ENCODE measurements around the gene ZNF385C. TPM values are rescaled to one million over a fixed set of nuclear protein-coding genes. Genes with fewer than 3 reads are reported as not detected.

The ZNF385C gene
- total RNA-seq, 1 donor from 2014 or later, result 0.16 TPM

DNA sequence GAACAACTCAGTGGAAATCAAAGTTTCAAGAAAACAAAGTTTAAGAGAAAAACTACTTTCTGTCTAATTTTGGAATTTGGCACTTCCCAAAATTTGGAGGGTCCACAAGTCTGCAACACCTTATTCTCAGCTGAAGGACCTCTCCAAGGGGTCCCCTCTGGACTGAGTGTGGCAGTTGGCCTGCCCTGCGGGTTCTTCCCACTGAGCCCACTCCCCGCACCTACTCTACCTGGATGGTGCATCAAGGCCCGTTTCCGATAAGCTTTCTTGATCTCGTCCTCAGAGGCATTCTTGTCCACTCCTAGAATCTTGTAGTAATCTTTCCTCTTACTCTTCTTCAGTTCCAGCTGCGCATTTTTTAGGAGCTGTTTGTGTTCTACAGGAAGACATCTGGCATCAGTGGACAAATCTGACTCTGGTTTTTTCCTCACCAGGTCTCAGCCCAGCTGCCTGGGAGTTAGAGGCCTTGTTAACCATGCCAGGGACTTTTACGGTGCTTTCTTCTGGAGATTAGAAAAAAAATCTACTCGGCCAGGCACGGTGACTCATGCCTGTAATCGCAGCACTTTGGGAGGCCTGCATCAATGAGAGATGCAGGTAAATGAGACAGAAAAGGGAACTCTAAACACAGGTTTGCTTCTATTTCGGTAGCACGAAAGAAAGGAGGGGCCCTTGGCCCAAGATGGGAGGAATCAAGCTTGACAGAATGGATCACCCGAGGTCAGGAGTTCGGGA lies 116.1 kb downstream of the ZNF385C start:
- no peak for DNase-seq (ENCODE audit: extremely low spot score, unreplicated experiment)
- Mint-ChIP-seq H3K9me3 (ENCODE audit: unreplicated experiment) (no peaks in the 10 kb centered on the region), H3K4me1 (ENCODE audit: unreplicated experiment) (no peaks in the 10 kb centered on the region), H3K27ac (ENCODE audit: unreplicated experiment) (no peak overlapping the region), H3K4me3 (ENCODE audit: unreplicated experiment) (no peak overlapping the region), H3K27me3 (ENCODE audit: unreplicated experiment) (no peaks in the 10 kb centered on the region), H3K36me3 (ENCODE audit: unreplicated experiment) (peaks cover 55% of the 10 kb centered on the region)
- TF ChIP-seq, protein P1, sequence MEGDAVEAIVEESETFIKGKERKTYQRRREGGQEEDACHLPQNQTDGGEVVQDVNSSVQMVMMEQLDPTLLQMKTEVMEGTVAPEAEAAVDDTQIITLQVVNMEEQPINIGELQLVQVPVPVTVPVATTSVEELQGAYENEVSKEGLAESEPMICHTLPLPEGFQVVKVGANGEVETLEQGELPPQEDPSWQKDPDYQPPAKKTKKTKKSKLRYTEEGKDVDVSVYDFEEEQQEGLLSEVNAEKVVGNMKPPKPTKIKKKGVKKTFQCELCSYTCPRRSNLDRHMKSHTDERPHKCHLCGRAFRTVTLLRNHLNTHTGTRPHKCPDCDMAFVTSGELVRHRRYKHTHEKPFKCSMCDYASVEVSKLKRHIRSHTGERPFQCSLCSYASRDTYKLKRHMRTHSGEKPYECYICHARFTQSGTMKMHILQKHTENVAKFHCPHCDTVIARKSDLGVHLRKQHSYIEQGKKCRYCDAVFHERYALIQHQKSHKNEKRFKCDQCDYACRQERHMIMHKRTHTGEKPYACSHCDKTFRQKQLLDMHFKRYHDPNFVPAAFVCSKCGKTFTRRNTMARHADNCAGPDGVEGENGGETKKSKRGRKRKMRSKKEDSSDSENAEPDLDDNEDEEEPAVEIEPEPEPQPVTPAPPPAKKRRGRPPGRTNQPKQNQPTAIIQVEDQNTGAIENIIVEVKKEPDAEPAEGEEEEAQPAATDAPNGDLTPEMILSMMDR (IDR thresholded peaks at IDR 0.05), result no peak

DNA sequence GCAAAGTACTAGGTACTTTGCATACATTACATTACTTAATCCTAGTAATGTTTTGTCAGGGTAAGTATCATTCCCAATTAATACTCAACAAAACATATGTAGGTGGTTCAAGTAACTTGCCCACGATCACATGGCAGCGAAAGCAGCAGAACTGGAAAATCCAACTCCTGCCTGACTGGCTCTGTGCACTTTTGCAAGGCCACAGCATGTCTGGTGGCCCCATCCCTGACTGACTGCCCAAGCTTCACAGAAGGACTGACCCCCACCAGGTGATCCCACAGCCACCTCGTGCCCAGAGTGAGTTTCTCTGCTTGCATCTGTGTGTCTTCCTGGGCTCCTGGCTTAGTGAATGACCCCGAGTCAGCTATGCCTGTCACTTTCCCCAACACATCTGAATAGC lies 120.3 kb downstream of the ZNF385C start:
- TF ChIP-seq, protein P1 (IDR thresholded peaks at IDR 0.05), result no peak
- Mint-ChIP-seq H3K27ac (ENCODE audit: unreplicated experiment) (no peak overlapping the region), H3K4me1 (ENCODE audit: unreplicated experiment) (no peaks in the 10 kb centered on the region), H3K36me3 (ENCODE audit: unreplicated experiment) (peaks cover 58% of the 10 kb centered on the region), H3K27me3 (ENCODE audit: unreplicated experiment) (no peaks in the 10 kb centered on the region), H3K9me3 (ENCODE audit: unreplicated experiment) (no peaks in the 10 kb centered on the region), H3K4me3 (ENCODE audit: unreplicated experiment) (no peak overlapping the region)
- no peak for DNase-seq (ENCODE audit: extremely low spot score, unreplicated experiment)

DNA sequence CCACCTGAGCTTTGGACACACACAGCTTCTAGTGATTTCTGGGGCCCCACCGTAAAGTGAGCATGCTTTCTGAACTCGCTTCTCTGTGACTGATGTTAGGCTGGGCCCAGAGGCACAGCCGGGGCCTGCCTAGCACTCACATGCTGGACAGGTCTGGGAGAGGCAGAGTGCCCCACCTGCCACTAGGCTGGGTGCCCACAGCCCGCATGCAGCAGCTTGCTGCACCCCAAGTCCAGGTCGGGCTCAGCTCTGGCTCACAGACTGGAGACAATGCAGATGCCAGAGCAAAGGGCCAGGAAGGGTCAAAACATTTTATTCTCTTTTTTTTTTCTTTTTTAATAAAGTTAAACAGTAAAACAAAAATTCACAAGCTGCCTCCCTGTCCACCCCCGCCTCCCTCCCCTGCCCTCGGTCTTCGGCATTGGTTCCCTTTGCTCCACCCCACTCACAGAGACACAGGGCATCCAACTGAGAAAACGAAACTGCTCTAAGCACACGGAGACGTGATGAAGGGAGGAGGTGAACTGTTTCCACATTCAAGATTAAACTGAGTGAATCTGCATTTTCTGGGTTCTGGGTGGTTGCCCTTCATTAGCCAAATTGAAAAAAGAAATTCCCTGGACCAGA lies 122.0 kb downstream of the ZNF385C start:
- Mint-ChIP-seq H3K9me3 (ENCODE audit: unreplicated experiment) (no peaks in the 10 kb centered on the region), H3K36me3 (ENCODE audit: unreplicated experiment) (peaks cover 49% of the 10 kb centered on the region), H3K27me3 (ENCODE audit: unreplicated experiment) (no peaks in the 10 kb centered on the region), H3K27ac (ENCODE audit: unreplicated experiment) (no peak overlapping the region), H3K4me3 (ENCODE audit: unreplicated experiment) (no peak overlapping the region), H3K4me1 (ENCODE audit: unreplicated experiment) (peaks cover 4% of the 10 kb centered on the region)
- TF ChIP-seq, protein P1 (IDR thresholded peaks at IDR 0.05), result no peak
- no peak for DNase-seq (ENCODE audit: extremely low spot score, unreplicated experiment)

Other genes starting within 250 kb of the ZNF385C start
- gene KLHL11, start 233.1 kb downstream of the ZNF385C start, total RNA-seq, result 16.0 and 18.4 TPM in 2 replicates
- gene ACLY, start 179.5 kb downstream of the ZNF385C start, total RNA-seq, result 141 and 143 TPM in 2 replicates
- gene ODAD4, start 167.9 kb downstream of the ZNF385C start, total RNA-seq, result 1.9 and 2.5 TPM in 2 replicates
- 108 and 119 TPM in 2 replicates for gene CNP, start 131.7 kb downstream of the ZNF385C start, total RNA-seq
- gene DNAJC7, start 81.0 kb downstream of the ZNF385C start, total RNA-seq, result 73.9 and 92.8 TPM in 2 replicates
- gene NKIRAS2, start 78.4 kb downstream of the ZNF385C start, total RNA-seq, result 48.9 and 51.3 TPM in 2 replicates
- 1.3 and 1.6 TPM in 2 replicates for gene C17orf113, start 47.9 kb downstream of the ZNF385C start, total RNA-seq
- gene DHX58, start 14.2 kb upstream of the ZNF385C start, total RNA-seq, result 2.3 and 2.4 TPM in 2 replicates
- 38.5 and 40.4 TPM in 2 replicates for gene KAT2A, start 22.9 kb upstream of the ZNF385C start, total RNA-seq
- gene HSPB9, start 24.3 kb upstream of the ZNF385C start, total RNA-seq, result not detected in 2 replicates
- 121 and 126 TPM in 2 replicates for gene RAB5C, start 56.5 kb upstream of the ZNF385C start, total RNA-seq
- not detected in 2 replicates for gene KCNH4, start 82.7 kb upstream of the ZNF385C start, total RNA-seq
- not detected in 2 replicates for gene HCRT, start 87.0 kb upstream of the ZNF385C start, total RNA-seq
- 7.3 and 9.1 TPM in 2 replicates for gene GHDC, start 96.0 kb upstream of the ZNF385C start, total RNA-seq
- 41.3 and 49.7 TPM in 2 replicates for gene STAT5B, start 177.9 kb upstream of the ZNF385C start, total RNA-seq
- 45.5 and 47.7 TPM in 2 replicates for gene STAT5A, start 190.0 kb upstream of the ZNF385C start, total RNA-seq